ENCODE results near the gene ATP8B1.
"Not testable (repeated sequence)": the region's sequence is repeated elsewhere in the genome, so short reads cannot be mapped to it uniquely, and the experiment has no call there.

The ATP8B1 gene

GRCh38 chr18:57803103-57803969 is at the start of gene ATP8B1:
Gene ATP8B1, minus strand, starts transcription at chr18:57803315. Its CDS starts 71,508 bp downstream, at chr18:57731807.
- Histone ChIP-seq H3K9ac (ENCODE audit: low read length in 5 of 5) (peak within 1 kb of the TSS in 3 of 5 donors; percentile 55 to 81 (median 74)), H3K4me3 (ENCODE audit: low read depth in 1 of 5, low read length in 5 of 5) (peak within 1 kb of the TSS; percentile 65 to 91 (median 82)), H3K36me3 (ENCODE audit: control insufficient read depth in 5 of 5, insufficient read depth in 5 of 5, low read length in 5 of 5) (no peaks in the 10 kb centered on the region), H3K27ac (ENCODE audit: low read depth, low read length) (peak within 1 kb of the TSS; percentile 57), H3K4me1 (ENCODE audit: control insufficient read depth in 5 of 5, insufficient read depth in 5 of 5, low read length in 5 of 5) (peaks cover 0 to 44% (median 37%) of the 10 kb centered on the region in 5 donors), H3K9me3 (ENCODE audit: control insufficient read depth in 5 of 5, low read length in 5 of 5) (no peaks in the 10 kb centered on the region), H3K27me3 (ENCODE audit: control insufficient read depth in 5 of 5, insufficient read depth in 4 of 5, low read length in 5 of 5) (peaks cover 0 to 3% (median 0%) of the 10 kb centered on the region in 5 donors)

DNA sequence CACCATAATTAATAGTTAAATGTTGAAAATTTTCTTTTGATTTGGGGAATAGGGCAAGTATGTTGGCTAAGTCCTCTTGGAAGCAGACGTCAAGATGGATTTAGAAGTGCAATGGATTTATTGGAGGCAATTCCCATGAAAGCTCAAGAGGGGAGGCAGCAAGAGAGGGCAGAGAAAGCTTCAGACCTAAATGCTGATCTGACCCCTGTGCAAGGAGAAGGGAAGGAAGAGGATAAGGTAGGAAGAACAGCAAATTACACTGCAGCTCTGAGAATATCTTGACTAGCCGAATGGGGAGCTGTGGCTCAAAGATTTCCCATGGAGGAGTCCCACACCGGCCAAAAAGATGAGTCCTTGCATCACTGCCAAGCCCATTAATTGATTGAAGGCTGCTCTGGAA is 46.9 kb upstream of the ATP8B1 start:
- Histone ChIP-seq H3K4me3 (ENCODE audit: low read depth in 1 of 5, low read length in 5 of 5) (no peak overlapping the region), H3K36me3 (ENCODE audit: control insufficient read depth in 5 of 5, insufficient read depth in 5 of 5, low read length in 5 of 5) (no peaks in the 10 kb centered on the region), H3K4me1 (ENCODE audit: control insufficient read depth in 5 of 5, insufficient read depth in 5 of 5, low read length in 5 of 5) (no peaks in the 10 kb centered on the region), H3K27ac (ENCODE audit: low read depth, low read length) (no peak overlapping the region), H3K9me3 (ENCODE audit: control insufficient read depth in 5 of 5, low read length in 5 of 5) (no peaks in the 10 kb centered on the region), H3K27me3 (ENCODE audit: control insufficient read depth in 5 of 5, insufficient read depth in 4 of 5, low read length in 5 of 5) (no peaks in the 10 kb centered on the region), H3K9ac (ENCODE audit: low read length in 5 of 5) (no peak overlapping the region)

DNA sequence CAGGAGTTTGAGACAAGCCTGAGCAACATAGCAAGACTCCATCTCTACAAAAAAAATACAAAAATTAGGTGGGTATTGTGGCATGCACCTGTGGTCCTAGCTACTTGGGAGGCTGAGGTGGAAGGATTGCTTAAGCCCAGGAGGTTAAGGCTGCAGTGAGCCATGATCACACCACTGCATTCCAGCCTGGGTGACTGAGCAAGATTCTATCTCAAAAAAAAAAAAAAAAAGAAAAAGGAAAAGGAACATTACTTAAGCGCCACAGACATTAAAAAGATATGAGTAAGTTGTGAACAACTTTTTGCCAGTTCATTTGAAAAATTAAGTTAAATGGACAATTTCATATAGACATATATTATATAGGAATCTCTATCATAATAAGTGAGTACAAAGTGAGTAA is 45.3 kb upstream of the ATP8B1 start:
- not testable (repeated sequence) for H3K9ac ChIP-seq (ENCODE audit: low read length in 5 of 5); H3K4me3 ChIP-seq (ENCODE audit: low read depth in 1 of 5, low read length in 5 of 5); H3K4me1 ChIP-seq (ENCODE audit: control insufficient read depth in 5 of 5, insufficient read depth in 5 of 5, low read length in 5 of 5); H3K36me3 ChIP-seq (ENCODE audit: control insufficient read depth in 5 of 5, insufficient read depth in 5 of 5, low read length in 5 of 5); H3K27me3 ChIP-seq (ENCODE audit: control insufficient read depth in 5 of 5, insufficient read depth in 4 of 5, low read length in 5 of 5); H3K9me3 ChIP-seq (ENCODE audit: control insufficient read depth in 5 of 5, low read length in 5 of 5); H3K27ac ChIP-seq (ENCODE audit: low read depth, low read length)

- H3K9me3 ChIP-seq (ENCODE audit: control insufficient read depth in 5 of 5, low read length in 5 of 5); H3K4me1 ChIP-seq (ENCODE audit: control insufficient read depth in 5 of 5, insufficient read depth in 5 of 5, low read length in 5 of 5); H3K27ac ChIP-seq (ENCODE audit: low read depth, low read length); H3K9ac ChIP-seq (ENCODE audit: low read length in 5 of 5); H3K36me3 ChIP-seq (ENCODE audit: control insufficient read depth in 5 of 5, insufficient read depth in 5 of 5, low read length in 5 of 5); H3K27me3 ChIP-seq (ENCODE audit: control insufficient read depth in 5 of 5, insufficient read depth in 4 of 5, low read length in 5 of 5); H3K4me3 ChIP-seq (ENCODE audit: low read depth in 1 of 5, low read length in 5 of 5): not testable (repeated sequence)
Measured at GRCh38 chr18:57847431-57847830, 44.3 kb upstream of the ATP8B1 start.

GRCh38 chr18:57846258-57846657 is 43.1 kb upstream of the ATP8B1 start:
- Histone ChIP-seq H3K27me3 (ENCODE audit: control insufficient read depth in 5 of 5, insufficient read depth in 4 of 5, low read length in 5 of 5) (no peaks in the 10 kb centered on the region), H3K4me3 (ENCODE audit: low read depth in 1 of 5, low read length in 5 of 5) (no peak overlapping the region), H3K4me1 (ENCODE audit: control insufficient read depth in 5 of 5, insufficient read depth in 5 of 5, low read length in 5 of 5) (no peaks in the 10 kb centered on the region), H3K27ac (ENCODE audit: low read depth, low read length) (no peak overlapping the region), H3K9ac (ENCODE audit: low read length in 5 of 5) (no peak overlapping the region), H3K36me3 (ENCODE audit: control insufficient read depth in 5 of 5, insufficient read depth in 5 of 5, low read length in 5 of 5) (no peaks in the 10 kb centered on the region), H3K9me3 (ENCODE audit: control insufficient read depth in 5 of 5, low read length in 5 of 5) (no peaks in the 10 kb centered on the region)

DNA sequence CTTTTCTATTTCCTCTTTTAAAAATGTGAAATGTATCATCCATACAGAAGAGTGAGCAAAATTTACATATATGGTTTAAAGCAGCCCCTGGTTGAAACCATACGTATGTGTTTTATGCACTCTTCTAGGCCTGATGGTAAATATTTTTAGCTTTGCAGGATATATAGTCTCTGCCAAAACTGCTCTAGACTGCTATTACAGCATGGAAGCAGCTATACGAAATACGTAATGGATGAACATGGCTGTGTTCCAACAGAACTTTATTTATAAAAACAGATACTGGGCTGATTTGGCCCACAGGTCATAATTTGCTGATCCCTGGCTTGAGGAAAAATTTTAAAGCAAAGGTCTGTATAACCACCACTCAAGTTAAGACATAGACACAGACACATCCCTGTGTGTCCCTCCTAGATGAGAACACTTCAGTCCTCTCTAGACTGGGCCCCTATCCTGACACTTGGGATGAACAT is 42.5 kb upstream of the ATP8B1 start:
- Histone ChIP-seq H3K9ac (ENCODE audit: low read length in 5 of 5) (no peak overlapping the region), H3K9me3 (ENCODE audit: control insufficient read depth in 5 of 5, low read length in 5 of 5) (no peaks in the 10 kb centered on the region), H3K4me3 (ENCODE audit: low read depth in 1 of 5, low read length in 5 of 5) (no peak overlapping the region), H3K27ac (ENCODE audit: low read depth, low read length) (no peak overlapping the region), H3K27me3 (ENCODE audit: control insufficient read depth in 5 of 5, insufficient read depth in 4 of 5, low read length in 5 of 5) (no peaks in the 10 kb centered on the region), H3K36me3 (ENCODE audit: control insufficient read depth in 5 of 5, insufficient read depth in 5 of 5, low read length in 5 of 5) (no peaks in the 10 kb centered on the region), H3K4me1 (ENCODE audit: control insufficient read depth in 5 of 5, insufficient read depth in 5 of 5, low read length in 5 of 5) (no peaks in the 10 kb centered on the region)

- no peaks in the 10 kb centered on the region for H3K9me3 ChIP-seq (ENCODE audit: control insufficient read depth in 5 of 5, low read length in 5 of 5)
- no peak overlapping the region for H3K4me3 ChIP-seq (ENCODE audit: low read depth in 1 of 5, low read length in 5 of 5)
- no peaks in the 10 kb centered on the region for H3K27me3 ChIP-seq (ENCODE audit: control insufficient read depth in 5 of 5, insufficient read depth in 4 of 5, low read length in 5 of 5)
- H3K9ac ChIP-seq (ENCODE audit: low read length in 5 of 5), result no peak overlapping the region
- H3K36me3 ChIP-seq (ENCODE audit: control insufficient read depth in 5 of 5, insufficient read depth in 5 of 5, low read length in 5 of 5), result no peaks in the 10 kb centered on the region
- H3K4me1 ChIP-seq (ENCODE audit: control insufficient read depth in 5 of 5, insufficient read depth in 5 of 5, low read length in 5 of 5), result peaks cover 0 to 3% (median 0%) of the 10 kb centered on the region in 5 donors
- H3K27ac ChIP-seq (ENCODE audit: low read depth, low read length), result no peak overlapping the region
Measured at GRCh38 chr18:57844319-57844718, 41.2 kb upstream of the ATP8B1 start.

GRCh38 chr18:57843386-57843785 is 40.3 kb upstream of the ATP8B1 start:
- no peak overlapping the region for H3K9ac ChIP-seq (ENCODE audit: low read length in 5 of 5)
- no peaks in the 10 kb centered on the region for H3K27me3 ChIP-seq (ENCODE audit: control insufficient read depth in 5 of 5, insufficient read depth in 4 of 5, low read length in 5 of 5)
- no peaks in the 10 kb centered on the region for H3K9me3 ChIP-seq (ENCODE audit: control insufficient read depth in 5 of 5, low read length in 5 of 5)
- H3K36me3 ChIP-seq (ENCODE audit: control insufficient read depth in 5 of 5, insufficient read depth in 5 of 5, low read length in 5 of 5), result no peaks in the 10 kb centered on the region
- H3K4me1 ChIP-seq (ENCODE audit: control insufficient read depth in 5 of 5, insufficient read depth in 5 of 5, low read length in 5 of 5), result peaks cover 0 to 3% (median 0%) of the 10 kb centered on the region in 5 donors
- no peak overlapping the region for H3K27ac ChIP-seq (ENCODE audit: low read depth, low read length)
- H3K4me3 ChIP-seq (ENCODE audit: low read depth in 1 of 5, low read length in 5 of 5), result no peak overlapping the region

DNA sequence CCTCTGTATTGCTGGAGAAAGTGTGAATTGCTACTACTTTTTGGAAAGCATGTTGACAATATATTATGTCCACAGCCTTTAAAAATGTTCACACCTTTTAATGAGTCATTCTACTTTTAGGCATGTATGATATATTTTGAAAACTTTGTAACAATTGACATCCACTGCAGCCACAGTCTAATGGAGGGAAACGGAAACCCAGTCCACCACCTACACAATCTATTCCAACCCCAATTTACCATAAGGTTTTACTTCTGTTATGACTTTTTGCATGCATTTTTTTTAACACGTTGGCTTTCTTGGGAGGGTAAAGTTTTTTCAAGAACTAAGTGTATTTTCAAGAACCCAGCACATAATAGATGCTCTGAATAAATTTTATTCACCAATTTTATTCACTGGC is 38.5 kb upstream of the ATP8B1 start:
- H3K9ac ChIP-seq (ENCODE audit: low read length in 5 of 5), result no peak overlapping the region
- no peaks in the 10 kb centered on the region for H3K9me3 ChIP-seq (ENCODE audit: control insufficient read depth in 5 of 5, low read length in 5 of 5)
- H3K36me3 ChIP-seq (ENCODE audit: control insufficient read depth in 5 of 5, insufficient read depth in 5 of 5, low read length in 5 of 5), result no peaks in the 10 kb centered on the region
- H3K27ac ChIP-seq (ENCODE audit: low read depth, low read length), result no peak overlapping the region
- H3K27me3 ChIP-seq (ENCODE audit: control insufficient read depth in 5 of 5, insufficient read depth in 4 of 5, low read length in 5 of 5), result no peaks in the 10 kb centered on the region
- peaks cover 0 to 3% (median 0%) of the 10 kb centered on the region in 5 donors for H3K4me1 ChIP-seq (ENCODE audit: control insufficient read depth in 5 of 5, insufficient read depth in 5 of 5, low read length in 5 of 5)
- H3K4me3 ChIP-seq (ENCODE audit: low read depth in 1 of 5, low read length in 5 of 5), result no peak overlapping the region

GRCh38 chr18:57839942-57840381 is 36.8 kb upstream of the ATP8B1 start:
- Histone ChIP-seq H3K4me3 (ENCODE audit: low read depth in 1 of 5, low read length in 5 of 5) (no peak overlapping the region), H3K9ac (ENCODE audit: low read length in 5 of 5) (no peak overlapping the region), H3K27ac (ENCODE audit: low read depth, low read length) (no peak overlapping the region), H3K36me3 (ENCODE audit: control insufficient read depth in 5 of 5, insufficient read depth in 5 of 5, low read length in 5 of 5) (no peaks in the 10 kb centered on the region), H3K27me3 (ENCODE audit: control insufficient read depth in 5 of 5, insufficient read depth in 4 of 5, low read length in 5 of 5) (no peaks in the 10 kb centered on the region), H3K9me3 (ENCODE audit: control insufficient read depth in 5 of 5, low read length in 5 of 5) (no peaks in the 10 kb centered on the region), H3K4me1 (ENCODE audit: control insufficient read depth in 5 of 5, insufficient read depth in 5 of 5, low read length in 5 of 5) (peaks cover 0 to 3% (median 0%) of the 10 kb centered on the region in 5 donors)

Measured in subcutaneous abdominal adipose tissue (tissue), 5 donors.